OCI-LY7 (cell line): Measurements from ENCODE around the gene AKAP3.

Experiments used
- EZH2phosphoT487 ChIP-seq: fragments of 200-600 bp; sonication (generic); IDR thresholded peaks from 2 replicates; pipeline ENCODE4 v1.6.1; 2018; ENCODE audit warnings: low read depth, borderline replicate concordance, mild to moderate bottlenecking, mixed run types, antibody characterized with exemption, low read length, moderate library complexity, mixed read lengths
- TF ChIP-seq, protein P1 (sequence below): fragments of 200-600 bp; sonication (generic); conservative IDR thresholded peaks from 2 replicates; pipeline ENCODE4 v1.5.1; 2014; ENCODE audit warnings: mild to moderate bottlenecking, antibody characterized with exemption, low read length, moderate library complexity, mixed read lengths

DNA sequence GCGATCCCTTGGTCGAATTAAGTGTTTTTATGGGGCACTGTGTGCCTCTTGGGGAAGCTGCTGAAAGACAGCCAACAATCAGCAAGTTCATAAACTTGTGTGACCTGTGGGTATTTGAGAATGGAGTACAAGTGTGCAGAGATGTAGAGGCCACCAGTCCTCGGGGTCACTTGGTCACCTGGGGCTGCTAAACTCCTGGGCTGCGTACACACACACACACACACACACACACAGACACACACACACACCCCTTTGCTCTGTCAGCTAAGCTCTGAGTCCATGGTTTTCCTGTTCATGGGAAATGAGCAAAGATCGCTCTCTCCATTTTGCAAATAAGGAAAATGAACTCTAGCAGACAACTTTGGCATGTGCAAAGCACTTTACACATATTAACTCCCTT is 62.4 kb downstream of the AKAP3 start:
- TF ChIP-seq, protein P1, sequence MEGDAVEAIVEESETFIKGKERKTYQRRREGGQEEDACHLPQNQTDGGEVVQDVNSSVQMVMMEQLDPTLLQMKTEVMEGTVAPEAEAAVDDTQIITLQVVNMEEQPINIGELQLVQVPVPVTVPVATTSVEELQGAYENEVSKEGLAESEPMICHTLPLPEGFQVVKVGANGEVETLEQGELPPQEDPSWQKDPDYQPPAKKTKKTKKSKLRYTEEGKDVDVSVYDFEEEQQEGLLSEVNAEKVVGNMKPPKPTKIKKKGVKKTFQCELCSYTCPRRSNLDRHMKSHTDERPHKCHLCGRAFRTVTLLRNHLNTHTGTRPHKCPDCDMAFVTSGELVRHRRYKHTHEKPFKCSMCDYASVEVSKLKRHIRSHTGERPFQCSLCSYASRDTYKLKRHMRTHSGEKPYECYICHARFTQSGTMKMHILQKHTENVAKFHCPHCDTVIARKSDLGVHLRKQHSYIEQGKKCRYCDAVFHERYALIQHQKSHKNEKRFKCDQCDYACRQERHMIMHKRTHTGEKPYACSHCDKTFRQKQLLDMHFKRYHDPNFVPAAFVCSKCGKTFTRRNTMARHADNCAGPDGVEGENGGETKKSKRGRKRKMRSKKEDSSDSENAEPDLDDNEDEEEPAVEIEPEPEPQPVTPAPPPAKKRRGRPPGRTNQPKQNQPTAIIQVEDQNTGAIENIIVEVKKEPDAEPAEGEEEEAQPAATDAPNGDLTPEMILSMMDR: no peak
- TF ChIP-seq EZH2phosphoT487: no peak
